Peyer's patch (tissue), 4 donors: ENCODE data around the gene PLEKHA7.

ENCODE experiments used
- POLR2A ChIP-seq, 2 donors: fragments of 450-650 bp; IDR thresholded peaks; one replicate each; pipeline ENCODE4 v1.5.1; 2017; ENCODE audit warnings: antibody characterized with exemption in 2 of 2, mild to moderate bottlenecking in 2 of 2, moderate library complexity in 2 of 2
- TF ChIP-seq, protein P1 (sequence below), 6 experiments: fragments of 450-650 bp in 4 of 6; fragments of 200-600 bp in 2 of 6; sonication (generic) in 1 of 6; IDR thresholded peaks; one replicate each; pipeline ENCODE4 v1.5.1; 2017 to 2019; ENCODE audit warnings: antibody characterized with exemption in 6 of 6, mild to moderate bottlenecking in 3 of 6, moderate library complexity in 1 of 6

DNA sequence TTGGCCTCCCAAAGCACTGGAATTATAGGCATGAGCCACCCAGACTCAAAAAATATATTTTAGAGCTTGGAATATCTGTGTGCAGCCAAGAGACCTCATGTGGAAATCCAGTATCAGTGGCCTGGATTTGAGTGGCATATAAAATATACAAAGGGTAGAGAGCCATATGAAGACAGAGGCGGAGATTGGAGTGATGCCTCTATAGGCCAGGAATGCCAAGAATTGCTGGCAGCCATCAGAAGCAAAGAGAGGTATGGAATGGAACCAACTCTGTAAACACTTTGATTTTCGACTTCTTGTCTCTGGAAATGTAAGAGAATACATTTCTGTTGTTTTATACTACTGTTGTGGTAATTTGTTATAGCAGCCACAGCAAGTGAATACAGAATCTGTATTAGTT, 123.0 kb downstream of the PLEKHA7 start:
- TF ChIP-seq, protein P1, sequence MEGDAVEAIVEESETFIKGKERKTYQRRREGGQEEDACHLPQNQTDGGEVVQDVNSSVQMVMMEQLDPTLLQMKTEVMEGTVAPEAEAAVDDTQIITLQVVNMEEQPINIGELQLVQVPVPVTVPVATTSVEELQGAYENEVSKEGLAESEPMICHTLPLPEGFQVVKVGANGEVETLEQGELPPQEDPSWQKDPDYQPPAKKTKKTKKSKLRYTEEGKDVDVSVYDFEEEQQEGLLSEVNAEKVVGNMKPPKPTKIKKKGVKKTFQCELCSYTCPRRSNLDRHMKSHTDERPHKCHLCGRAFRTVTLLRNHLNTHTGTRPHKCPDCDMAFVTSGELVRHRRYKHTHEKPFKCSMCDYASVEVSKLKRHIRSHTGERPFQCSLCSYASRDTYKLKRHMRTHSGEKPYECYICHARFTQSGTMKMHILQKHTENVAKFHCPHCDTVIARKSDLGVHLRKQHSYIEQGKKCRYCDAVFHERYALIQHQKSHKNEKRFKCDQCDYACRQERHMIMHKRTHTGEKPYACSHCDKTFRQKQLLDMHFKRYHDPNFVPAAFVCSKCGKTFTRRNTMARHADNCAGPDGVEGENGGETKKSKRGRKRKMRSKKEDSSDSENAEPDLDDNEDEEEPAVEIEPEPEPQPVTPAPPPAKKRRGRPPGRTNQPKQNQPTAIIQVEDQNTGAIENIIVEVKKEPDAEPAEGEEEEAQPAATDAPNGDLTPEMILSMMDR (IDR thresholded peaks at IDR 0.05): no peak
- TF ChIP-seq POLR2A (IDR thresholded peaks at IDR 0.05): no peak
